VCaP (cell line): ENCODE data around the gene HYAL1.

ENCODE experiments used
- H3K27ac ChIP-seq: fragments of 450-650 bp; 2 replicates; pipeline ENCODE4 v1.5.1; 2017
- CTCF ChIP-seq: fragments of 450-650 bp; conservative IDR thresholded peaks from 2 replicates; pipeline ENCODE4 v1.5.1; 2017; ENCODE audit warnings: mild to moderate bottlenecking, moderate library complexity

The HYAL1 gene

GRCh38 chr3:50340147-50340447 lies 36.7 kb upstream of the HYAL1 start:
- no peak overlapping the region for H3K27ac ChIP-seq
- no peak for TF ChIP-seq CTCF

GRCh38 chr3:50339485-50340146 lies 36.2 kb upstream of the HYAL1 start:
- no peak overlapping the region for H3K27ac ChIP-seq
- no peak for TF ChIP-seq CTCF

- H3K27ac ChIP-seq, result peak overlapping the region; percentile 97
- TF ChIP-seq CTCF, result no peak
These were observed 35.6 kb upstream of the HYAL1 start for GRCh38 chr3:50338965-50339364.

GRCh38 chr3:50337175-50337861 lies 33.9 kb upstream of the HYAL1 start:
- H3K27ac ChIP-seq, result peak overlapping the region; percentile 97

GRCh38 chr3:50336452-50337174 lies 33.2 kb upstream of the HYAL1 start:
- no peak for TF ChIP-seq CTCF
- peak overlapping the region; percentile 97 for H3K27ac ChIP-seq

More at GRCh38 chr3:50337175-50337861, 33.9 kb upstream of the HYAL1 start:
- TF ChIP-seq CTCF, result no peak

- peak overlapping the region; percentile 97 for H3K27ac ChIP-seq
- TF ChIP-seq CTCF, result no peak
These were observed 31.1 kb upstream of the HYAL1 start for GRCh38 chr3:50334339-50335075.

- H3K27ac ChIP-seq, result peak overlapping the region; percentile 97
- no peak for TF ChIP-seq CTCF
These were observed 30.5 kb upstream of the HYAL1 start for GRCh38 chr3:50333744-50334328.
